Fibroblast of the conjunctiva (primary cell): Measurements from ENCODE around the gene ABCA2.

Experiments used
- DNase-seq: peaks from one replicate; pipeline ENCODE4 v3.0.0-alpha.2; 2010; ENCODE audit warnings: low read depth

Gene ABCA2

GRCh38 chr9:136964171-136964689 is 63.8 kb downstream of the ABCA2 start:
- no peak for DNase-seq

GRCh38 chr9:136963751-136964150 is 64.3 kb downstream of the ABCA2 start:
- DNase-seq, result no peak

DNA sequence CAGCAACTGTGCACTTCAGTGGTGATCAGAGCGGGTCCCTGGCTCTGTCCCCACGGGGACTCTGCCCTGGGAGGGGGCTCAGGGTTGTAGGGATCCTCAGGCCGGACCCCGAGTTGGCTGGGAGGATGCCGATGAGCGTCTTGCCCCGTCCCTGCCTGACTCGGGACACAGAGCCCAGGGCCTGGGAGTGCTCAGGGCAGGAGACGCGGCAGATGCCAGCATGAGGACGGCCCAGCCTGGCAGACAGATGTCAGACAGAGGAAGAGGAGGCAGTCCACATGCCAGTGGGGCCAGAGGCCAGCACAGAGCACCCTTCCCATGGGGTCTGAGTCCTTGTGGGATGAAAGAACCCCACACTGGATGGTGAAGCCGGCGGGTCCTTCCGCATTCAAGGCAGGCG is 64.7 kb downstream of the ABCA2 start:
- no peak for DNase-seq

DNA sequence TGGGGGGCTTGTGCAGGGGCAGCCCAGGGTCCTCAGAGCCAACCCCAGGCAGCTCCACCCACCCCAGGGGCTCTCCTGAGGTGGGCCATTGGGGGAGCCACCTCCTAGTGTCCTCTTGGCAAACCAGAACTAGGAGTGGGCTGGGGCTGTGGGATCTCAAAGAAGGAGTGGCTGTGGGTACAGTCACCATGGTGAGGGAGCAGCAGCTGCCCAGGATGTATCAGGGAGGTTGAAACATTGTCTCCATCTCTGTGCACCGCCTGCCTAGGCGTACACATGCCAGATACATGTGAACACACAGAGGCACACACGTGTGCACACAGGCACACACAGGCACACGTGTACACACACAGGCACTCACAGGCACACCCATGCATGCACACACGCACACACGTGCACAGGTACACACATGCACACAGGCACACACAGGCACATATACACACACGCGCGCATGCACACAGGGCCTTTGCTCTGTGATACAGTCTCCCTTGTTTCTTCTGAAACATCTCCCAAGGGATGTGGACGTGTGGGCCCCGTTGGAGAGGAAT is 65.3 kb downstream of the ABCA2 start:
- no peak for DNase-seq

DNA sequence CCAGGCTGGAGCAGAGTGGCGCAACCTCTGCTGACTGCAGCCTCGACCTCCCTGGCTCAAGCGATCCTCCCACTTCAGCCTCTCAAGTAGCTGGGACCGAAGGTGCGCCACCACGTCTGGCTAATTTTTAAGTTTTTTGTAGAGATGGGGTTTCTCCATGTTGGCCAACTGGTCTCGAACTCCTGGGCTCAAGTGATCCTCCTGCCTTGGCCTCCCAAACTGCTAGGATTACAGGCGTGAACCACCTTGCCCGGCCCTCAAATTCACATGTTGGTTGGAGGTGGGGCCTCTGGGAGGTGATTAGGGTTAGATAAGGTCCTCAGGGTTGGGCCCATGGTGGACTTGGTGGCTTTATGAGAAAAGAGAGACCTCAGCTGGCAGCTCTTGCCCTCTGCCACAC is 65.9 kb downstream of the ABCA2 start:
- DNase-seq, result no peak

DNA sequence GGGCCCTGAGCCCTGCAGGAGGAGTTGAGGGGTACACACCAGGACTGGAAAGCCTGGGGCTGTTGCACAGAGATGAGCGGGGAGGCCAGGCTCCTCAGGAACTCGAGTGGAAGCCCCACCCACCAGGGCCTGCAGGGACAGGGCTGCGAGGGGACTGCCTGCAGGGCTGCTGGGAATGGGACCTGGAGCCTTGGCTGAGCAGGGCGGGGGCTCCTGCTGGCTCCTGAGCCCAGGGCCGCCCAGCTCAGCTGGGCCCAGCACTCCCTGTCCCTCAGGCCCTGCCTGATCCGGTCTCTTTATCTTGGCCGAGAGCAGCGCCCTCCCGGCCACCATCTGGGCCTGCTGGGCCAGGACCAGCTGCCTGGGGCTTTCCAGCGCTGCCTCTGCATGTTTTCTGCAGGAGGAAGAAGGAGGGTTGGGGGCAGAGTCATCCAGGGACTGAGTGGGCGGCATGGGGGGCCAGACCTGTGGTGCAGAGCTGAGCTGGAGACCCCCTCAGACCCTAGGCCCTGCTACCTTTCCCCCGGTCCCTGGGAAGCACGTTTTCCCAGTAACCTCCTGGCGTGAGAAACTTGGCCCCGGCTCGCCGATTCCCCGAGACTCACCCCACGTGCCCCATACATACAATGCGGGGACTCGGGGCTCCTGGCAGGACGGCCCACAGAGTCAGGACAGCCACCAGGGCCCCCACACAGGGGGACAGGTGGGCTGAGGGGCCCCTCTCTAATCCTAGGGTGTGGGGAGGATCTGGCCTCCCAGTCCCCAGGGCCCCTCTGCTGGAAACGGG is 66.6 kb downstream of the ABCA2 start:
- no peak for DNase-seq

DNA sequence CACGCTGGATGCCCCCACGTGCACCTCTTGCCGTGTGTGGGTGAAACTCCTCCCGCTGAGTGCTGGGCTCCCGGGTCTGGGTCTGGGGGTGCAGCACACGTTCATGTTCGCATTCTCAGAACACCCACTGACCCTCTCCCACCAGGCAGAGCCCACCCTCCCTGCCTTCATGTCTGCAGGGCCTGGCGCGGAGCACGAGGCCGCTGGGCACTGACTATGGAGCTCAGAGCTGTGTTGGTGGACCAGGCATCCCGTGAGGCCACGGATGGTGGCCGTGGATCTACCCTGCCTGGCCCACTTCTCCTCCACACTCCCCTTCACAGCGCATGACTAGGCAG is 67.1 kb downstream of the ABCA2 start:
- DNase-seq, result no peak

- DNase-seq, result no peak
Observed at GRCh38 chr9:136960212-136960937, 67.7 kb downstream of the ABCA2 start.

DNA sequence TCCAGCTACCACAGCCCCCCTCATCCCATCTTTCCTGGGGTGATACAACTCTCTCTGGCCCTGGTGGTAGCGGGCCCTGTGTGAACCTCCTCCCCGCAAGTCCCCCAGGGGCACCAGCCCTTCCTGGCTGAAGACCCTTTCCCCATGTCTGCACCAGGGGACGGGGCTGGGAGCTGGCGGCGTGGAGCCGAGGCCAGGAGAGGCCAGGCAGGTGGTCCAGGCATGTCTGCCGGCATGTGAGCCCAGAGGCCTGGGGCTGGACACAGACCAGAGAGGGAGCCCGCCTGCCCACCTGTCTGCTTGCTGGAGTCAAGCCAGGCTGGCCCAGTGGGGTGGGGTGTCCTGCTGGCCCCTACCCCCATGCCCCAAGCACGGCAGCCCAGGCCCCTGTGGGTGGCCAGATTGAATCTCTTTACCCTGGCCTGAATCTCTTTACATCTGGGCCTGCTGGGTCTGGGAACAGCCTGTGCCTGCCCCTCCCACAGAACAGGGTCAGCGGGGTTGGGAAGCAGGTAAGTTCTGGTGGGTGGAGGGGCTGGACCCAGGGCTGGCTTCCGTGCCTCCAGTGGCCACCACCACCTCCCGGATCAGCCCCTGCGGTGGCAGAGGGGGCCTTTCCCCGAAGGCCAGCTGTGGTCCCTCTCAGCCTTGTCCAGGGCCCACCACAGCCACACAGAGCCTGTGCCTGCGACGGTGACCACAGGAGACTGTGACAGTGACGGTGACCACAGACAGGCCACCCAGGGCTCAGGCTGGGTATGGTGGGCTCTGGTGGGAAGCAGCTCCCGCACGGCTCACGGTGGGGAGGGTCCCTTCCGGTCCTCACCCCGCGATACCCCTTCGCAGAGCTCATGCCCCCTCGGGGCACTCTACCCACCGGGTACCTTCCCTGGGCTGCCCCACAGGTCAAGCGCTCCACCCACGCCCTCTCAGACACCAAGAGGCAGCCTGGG is 68.9 kb downstream of the ABCA2 start:
- DNase-seq, result no peak

DNA sequence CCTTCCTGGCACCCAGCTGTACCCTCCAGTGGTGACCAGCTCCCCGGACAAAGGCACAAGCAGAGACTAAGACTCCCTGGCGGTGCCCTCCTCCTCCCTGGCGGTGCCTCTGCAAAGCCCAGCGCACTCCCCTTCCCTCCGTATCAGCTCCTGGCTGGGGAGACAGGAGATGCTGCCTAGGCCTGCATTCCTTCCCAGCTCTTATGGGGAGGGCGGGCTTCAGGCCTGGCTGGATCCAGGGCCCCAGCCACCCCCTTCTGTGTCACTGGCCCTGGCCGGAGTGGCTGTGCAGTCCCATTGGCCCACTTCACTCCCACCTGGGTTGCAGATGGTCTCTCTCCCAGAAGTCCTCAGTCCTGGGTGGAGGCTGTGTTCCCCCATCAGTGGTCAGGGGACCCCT is 69.6 kb downstream of the ABCA2 start:
- no peak for DNase-seq

DNA sequence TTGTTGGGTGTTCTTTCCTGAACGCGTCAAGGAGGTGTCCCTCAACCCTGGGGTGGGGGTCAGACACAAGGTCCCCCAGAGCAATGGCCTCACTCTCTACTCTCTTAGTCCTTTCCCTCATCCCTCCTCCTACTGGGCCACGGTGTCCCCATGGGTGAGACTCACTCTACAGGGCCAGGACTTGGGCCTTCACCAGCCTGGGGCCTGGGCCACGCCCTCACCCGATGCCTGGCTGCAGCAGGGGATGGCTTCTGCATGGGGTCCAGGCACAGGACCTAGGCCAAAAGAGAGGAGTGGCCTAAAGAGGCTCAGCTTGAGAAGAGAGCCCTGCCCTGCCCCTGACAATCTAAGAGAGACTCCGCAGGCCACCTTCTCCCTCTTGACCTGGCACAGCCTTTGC is 70.1 kb downstream of the ABCA2 start:
- no peak for DNase-seq

DNA sequence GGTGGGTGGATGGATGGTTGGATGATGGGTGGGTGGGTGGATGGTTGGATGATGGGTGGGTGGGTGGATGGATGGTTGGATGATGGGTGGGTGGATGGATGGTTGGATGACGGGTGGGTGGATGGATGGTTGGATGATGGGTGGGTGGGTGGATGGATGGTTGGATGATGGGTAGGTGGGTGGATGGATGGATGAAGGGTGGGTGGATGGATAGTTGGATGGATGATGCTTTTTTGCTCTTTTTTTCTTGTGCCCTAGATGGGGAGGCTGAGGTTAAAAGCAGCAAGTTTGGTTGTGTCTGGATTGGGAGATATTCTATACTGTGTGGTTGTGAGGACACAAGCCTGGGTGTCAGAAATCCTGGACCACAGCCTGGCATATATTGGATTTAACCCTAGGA is 70.6 kb downstream of the ABCA2 start:
- DNase-seq, result no peak
